GM11168 (cell line): Measurements from ENCODE around the gene MGAM2.

Experiments used
- in situ Hi-C: fragments of 300-500 bp; cut with MboI; formaldehyde crosslinking; loops from one replicate; pipeline ENCODE4 v1.12.0; 2022; ENCODE audit warnings: low sequenced_read_pairs; ENCODE audit not compliant: unreplicated experiment

Gene MGAM2

GRCh38 chr7:142250705-142251104 is 139.2 kb downstream of the MGAM2 start:
- in situ Hi-C loops = no loop called here

GRCh38 chr7:142257958-142258357 is 146.4 kb downstream of the MGAM2 start, which contains the start of gene PRSS58:
TSS of gene PRSS58 (minus strand) at chr7:142258058. CDS start at chr7:142257707, 351 bp downstream.
- in situ Hi-C loops = no loop called here

GRCh38 chr7:142263598-142264380 is 152.3 kb downstream of the MGAM2 start:
- in situ Hi-C loops = no loop called here
